ENCODE data around the gene PAN3.

DNA sequence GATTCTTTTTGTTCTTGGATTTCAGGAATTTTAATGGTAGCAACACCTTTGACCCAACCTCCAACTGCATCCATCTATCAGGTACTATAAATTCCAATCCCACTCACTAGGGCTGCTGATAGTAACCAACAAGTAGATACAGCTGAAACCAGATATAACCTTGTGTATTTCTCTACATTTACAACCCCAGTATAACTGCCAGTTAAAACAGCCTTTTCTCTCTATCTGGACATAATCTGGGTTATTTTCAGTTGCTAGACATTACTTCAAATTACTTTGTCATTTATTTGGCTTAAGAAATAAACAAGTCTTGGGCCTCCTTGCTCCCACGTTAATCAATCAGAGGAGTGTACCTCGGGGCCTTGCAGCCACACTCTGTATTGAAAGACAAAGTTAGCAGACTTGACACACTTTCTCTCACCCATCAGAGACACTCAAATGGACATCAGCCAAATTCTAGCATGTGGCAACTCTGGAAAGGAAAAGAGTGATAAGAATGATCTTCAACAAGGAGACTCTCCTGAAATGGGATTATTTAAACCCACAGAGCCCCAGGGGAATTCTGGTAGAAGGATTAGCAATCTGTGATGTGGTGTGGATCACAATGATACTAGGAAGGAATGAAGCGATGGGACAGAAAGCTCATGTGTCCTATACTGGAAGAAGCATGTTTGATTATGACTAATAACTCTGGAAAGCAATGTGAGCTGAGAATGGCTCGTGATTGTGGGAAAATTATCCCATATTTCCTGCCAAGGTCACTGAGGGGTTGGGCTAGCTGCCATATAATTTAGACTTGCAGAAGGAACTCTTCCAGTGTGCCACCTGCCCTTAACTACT is 199.0 kb downstream of the PAN3 start:
- TF ChIP-seq POLR2A (IDR thresholded peaks at IDR 0.05) (no peak), CTCF (IDR thresholded peaks at IDR 0.05) (no peak), EP300 (IDR thresholded peaks at IDR 0.05) (no peak), POLR2AphosphoS5 (IDR thresholded peaks at IDR 0.05) (no peak)
